ENCODE measurements around the gene HYCC2.
"Not testable (repeated sequence)": the region's sequence is repeated elsewhere in the genome, so short reads cannot be mapped to it uniquely, and the experiment has no call there.

Gene HYCC2

DNA sequence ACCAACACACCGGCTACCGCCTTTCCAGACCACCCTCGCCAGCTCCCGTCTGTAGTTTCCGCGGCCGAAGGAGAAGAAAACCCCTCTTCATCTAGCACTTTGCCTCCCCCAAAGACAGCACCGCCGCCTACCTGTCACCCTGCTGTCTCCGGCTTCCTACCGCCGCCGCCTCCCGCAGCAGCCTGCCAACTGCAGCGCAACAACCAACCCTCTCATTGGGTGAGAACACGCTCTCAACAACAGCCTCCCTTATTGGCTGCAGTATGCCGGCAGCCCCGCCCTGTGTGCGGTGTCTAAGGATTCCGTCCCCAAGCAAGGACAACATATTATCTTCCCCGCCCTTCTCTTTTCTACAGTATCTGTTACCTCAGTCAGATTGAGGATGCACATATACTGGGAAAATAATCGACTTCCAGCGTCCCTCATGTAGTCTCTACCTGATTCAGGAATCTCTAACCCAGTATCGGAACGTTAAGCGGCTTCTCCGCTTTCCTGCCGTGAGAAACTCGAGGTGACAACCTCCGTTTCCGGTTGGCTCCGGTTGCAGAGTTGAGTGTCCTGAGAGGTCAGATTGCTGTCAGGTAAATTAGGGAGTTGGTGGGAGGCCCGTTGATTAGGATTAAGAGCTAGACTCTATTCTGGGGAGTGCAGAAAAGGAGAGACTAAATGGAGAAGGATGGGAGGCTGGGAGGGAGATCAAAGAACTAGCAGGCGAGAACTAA is at the start of gene HYCC2, which contains the start of gene NDUFB3:
HYCC2 (minus strand) TSS at position 193 of the 722 bp plus-strand sequence. CDS start 47,662 bp downstream, outside the sequence.
NDUFB3 (plus strand) TSS at position 523 of the 722 bp plus-strand sequence. CDS start 6,882 bp downstream, outside the sequence.
- DNase-seq = peak; percentile 92

DNA sequence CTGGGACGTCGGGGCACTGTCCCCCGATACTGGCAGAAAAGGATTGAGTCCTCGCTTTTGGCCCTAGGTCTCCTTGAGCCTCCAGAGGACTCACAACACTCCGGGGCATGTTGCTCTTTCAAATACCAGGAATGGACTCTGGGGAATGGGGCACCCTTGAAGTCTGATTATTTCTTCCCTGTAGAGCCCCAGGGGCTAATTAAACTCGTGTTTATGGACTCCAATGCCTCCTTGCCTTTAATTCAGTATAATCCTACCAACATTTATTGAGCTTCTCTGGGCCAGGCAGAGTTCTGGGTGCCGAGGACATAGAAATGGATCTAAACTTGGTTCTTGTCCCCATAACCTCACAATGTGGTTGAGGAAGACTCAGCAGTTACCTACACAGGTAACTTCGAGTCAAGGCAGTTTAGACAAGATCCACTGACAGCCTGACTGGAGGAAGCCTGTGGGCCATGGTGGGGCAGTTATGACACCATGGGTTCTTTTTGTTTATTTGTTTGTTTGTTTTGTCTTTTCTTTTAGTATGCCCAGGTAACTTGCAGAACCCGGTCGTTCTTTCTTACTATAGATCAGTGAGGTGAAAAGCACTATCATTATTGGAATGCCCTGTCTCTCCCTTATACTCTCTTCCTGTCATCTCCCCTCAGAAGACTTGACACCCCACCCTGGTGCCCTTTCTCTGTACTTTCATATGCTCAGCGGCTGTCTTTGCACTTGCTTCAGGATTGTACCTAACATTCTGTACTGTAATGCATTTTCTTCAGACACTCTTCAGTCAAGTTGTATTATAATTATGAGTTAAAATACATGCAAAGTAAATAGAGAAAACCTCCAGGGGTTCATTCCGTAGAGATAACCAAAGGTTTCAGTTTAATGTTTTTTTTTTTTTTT is 47.7 kb upstream of the HYCC2 start:
- DNase-seq = peak; percentile 48

DNA sequence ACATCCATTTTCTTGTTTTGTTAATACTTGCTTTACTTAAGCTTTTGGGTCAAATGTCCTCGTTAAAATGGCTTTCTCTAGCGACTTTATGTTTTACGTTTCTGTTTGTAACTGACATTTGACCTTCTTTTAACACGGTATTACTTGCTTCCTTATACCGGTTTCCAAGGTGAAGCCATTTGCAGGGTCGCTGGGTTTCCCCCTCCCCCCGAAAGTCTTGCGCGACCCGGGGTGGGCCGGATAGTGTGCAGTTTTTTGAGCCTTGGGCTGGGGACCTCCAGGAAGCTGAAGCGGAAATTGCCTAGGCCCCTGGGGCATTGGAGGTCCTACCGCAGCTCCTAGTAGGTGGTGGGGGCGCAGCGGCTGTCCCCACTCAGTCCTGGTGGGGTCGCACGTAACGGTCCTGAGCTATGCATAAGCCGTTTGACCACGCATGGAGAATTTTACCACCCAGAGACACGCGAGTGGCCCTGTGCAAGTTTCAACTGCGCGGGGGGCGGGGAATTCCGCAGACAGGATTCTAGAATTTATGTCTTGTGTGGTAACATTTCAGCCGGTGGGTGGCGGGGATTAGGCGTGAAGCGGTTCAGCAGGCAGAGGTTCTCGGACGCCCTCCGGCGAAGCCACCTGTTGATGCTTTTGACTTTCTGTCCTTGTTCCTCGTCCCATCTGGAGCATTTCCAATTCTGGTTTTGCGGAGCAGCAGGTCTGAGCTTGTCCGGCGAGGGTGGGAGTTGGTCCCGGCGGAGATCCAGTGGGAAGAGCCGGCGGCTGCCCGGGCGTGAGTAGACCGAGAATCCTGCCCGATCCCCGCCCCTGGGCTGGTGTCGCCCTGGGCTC is 46.9 kb upstream of the HYCC2 start:
- DNase-seq = peak; percentile 84

DNA sequence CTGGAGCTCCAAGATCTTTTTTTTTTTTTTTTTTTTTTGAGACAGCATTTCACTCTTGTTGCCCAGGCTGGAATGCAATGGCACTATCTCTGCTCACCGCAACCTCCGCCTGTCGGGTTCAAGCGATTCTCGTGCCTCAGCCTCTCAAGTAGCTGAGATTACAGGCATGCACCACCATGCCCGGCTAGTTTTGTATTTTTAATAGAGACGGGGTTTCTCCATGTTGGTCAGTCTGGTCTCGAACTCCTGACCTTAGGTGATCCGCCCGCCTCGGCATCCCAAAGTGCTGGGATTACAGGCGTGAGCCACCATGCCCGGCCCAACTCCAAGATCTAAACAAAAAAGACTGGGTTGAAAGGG is 46.2 kb upstream of the HYCC2 start:
- not testable (repeated sequence) for DNase-seq

DNA sequence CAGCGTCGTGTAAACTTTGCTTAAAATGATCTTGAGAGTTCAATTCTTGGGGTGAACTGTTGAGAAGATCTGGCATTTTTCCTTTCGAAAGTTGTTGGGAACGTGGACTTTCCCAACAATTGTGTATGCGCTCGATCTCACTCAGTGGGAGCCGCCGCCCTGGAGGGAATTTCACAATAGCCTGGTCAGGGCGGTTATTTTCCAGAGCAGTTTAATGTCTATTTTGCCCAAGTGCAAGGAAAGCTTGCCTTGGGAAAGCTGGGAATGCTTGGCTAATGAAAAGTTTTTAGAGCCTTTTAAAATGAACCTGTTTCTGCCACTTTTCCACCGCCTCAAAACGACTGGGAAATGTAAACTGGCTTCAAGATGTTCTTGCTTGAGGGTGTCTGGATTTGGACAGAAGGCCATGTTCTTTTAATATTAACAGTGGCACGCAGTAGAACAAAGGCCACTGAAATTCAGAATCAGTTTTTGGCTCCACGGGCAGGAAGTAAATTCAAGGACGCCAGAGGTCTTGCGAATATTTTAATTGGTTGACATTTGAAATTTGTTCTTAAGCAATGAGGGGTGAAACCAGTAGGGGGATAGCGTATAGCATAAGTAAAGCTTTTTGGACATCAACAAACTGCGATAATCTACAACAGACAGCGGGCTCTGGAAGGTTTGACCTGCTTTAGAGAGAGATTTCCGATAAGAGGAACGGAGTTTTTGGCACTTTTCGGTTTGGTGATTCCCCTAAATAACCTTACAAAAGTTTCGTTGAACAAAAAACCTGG is 45.7 kb upstream of the HYCC2 start:
- DNase-seq = peak; percentile 90

DNA sequence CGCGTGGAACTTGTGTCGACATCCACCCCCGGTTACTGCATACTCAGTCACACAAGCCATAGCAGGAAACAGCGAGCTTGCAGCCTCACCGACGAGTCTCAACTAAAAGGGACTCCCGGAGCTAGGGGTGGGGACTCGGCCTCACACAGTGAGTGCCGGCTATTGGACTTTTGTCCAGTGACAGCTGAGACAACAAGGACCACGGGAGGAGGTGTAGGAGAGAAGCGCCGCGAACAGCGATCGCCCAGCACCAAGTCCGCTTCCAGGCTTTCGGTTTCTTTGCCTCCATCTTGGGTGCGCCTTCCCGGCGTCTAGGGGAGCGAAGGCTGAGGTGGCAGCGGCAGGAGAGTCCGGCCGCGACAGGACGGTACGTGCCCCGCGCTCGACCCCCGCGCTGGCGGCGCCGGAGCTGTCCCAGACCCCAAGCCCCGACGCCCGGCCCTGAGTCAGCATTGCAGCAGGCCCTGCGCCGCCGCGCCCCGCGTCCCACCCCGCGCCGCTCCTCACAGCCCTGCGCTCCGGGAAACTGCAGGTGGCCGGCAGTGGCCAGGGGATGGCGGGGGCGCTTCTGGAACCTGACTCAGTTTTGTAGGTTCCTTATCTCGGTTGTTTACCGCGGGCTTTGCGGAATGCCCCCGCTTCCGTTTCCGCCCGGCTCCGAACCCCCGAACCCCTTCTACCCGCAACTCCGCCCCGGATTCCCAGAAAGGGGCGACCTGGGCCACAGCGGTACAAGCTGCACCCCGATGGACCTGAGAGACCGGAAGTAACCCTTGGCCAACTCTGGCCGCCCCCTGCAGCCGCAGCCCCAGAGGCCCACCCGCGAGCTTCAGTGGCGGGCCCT is 44.9 kb upstream of the HYCC2 start, which contains the start of gene CFLAR:
CFLAR (plus strand) TSS at position 50 of the 844 bp plus-strand sequence. CDS start 13,702 bp downstream, outside the sequence.
- peak; percentile 70 for DNase-seq

DNA sequence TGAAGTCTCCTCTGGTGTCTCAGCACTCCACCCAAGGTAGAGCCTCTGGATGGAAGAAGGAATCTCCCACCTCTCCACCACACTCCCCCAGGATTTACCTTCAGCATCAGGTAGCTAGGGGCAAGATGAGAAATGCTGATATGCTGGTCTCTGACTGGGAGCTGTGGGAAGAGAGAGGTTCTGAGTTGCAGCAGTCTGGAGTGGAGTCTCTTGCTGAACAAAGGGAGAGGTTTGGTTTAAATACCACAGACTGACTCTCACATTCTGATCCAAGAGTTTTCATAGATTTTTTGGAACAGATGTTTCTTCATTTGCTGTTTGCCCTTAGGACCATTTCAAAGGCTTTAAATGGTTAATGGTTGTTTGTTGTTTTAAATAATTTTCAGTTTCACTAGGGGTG is 43.4 kb upstream of the HYCC2 start:
- DNase-seq = no peak

DNA sequence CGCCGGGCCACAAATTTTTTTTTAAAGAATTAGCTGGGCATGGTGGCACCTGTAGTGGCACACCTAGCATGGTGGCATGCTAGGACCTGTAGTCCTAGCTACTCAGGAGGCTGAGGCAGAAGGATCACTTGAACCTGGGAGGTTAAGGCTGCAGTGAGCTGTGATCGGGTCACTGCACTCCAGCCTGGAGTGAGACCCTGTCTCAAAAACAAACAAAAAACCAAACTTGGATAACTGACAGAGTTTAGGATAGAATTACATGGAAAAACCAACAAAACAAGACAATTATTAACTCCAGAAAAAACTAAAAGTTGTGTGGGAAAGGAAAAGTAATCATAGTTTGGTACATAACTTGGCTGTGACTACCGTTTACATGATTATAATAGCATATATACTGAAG is 42.9 kb upstream of the HYCC2 start:
- DNase-seq = no peak

DNA sequence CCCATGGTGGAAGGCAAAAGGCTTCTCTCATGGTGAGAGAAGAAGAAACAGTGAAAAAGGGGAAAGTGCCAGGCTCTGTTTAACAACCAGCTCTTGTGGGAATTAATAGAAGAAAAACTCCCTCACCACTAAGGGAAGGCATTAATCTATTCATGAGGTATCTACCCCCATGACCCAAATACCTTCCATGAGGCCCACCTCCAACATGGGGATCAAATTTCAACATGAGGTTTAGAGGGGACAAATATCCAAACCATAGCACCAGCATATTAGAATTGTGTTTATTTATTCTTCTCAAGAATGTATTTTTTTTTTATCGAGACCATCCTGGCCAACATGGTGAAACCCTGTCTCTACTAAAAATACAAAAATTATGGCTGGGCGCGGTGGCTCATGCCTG is 39.6 kb upstream of the HYCC2 start:
- no peak for DNase-seq

DNA sequence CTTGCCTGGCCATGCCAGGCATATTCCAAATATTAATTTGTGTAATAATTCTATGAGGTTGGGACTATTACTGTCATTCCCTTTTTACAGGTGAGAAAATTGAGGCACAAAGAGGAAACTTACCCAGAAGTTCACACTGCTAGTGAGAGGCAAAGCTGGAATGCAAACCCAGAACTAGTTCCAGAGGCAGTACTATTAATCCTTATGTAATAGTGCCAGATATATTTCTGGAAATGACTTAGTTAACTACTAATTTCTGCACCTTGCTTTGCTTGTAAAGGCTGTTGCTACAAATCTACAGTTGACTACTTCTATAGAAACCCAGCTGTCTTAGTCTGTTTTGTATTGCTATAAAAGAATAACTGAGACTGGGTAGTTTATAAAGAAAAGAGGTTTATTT is 39.1 kb upstream of the HYCC2 start:
- DNase-seq = no peak

DNA sequence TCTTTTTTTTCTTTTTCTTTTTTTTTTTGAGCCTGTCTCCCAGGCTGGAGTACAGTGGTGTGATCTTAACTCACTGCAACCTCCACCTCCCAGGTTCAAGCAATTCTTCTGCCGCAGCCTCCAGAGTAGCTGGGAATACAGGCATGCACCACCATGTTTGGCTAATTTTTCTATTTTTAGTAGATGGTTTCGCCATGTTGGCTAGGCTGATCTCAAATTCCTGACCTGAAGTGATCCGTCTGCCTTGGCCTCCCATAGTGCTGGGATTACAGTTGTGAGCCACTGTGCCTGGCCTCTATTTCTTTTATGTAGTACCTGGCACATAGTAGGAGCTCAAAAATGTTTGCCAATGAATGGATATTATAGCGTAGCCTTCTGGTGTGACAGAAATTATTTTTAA is 37.7 kb upstream of the HYCC2 start:
- no peak for DNase-seq

DNA sequence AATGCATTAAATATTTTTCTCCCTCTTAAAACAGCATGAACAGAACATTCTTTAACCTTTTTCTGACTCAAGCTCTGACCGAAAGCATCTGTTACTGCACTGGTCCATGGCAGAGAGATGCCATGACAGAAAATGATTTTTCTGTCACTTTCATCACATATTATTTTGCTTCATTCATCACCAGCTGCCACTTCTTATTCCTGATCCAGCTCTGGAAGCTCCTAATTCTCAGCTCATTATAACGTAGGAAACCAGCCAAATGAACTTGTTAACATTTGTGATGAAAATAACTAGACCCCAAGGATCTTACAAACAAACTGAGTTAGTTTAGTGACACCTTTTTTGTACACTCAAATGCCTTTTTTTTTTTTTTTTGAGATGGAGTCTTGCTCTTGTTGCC is 36.9 kb upstream of the HYCC2 start:
- DNase-seq = no peak

DNA sequence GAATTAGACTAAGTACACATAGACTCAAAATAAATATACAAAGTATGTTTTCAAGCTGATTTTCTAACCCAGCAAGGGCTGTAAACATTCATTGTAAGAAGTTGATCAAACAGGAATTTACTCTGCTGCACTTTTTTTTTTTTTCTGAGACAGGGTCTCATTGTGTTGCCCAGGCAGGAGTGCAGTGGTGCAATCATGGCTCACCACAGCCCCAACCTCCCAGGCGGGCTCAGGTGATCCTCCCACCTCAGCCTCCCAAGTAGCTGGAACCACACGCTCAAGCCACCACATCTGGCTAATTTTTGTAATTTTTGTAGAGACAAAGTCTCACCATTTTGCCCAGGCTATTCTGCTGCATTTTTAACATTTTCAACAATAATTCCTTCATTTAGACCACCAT is 36.2 kb upstream of the HYCC2 start:
- no peak for DNase-seq

DNA sequence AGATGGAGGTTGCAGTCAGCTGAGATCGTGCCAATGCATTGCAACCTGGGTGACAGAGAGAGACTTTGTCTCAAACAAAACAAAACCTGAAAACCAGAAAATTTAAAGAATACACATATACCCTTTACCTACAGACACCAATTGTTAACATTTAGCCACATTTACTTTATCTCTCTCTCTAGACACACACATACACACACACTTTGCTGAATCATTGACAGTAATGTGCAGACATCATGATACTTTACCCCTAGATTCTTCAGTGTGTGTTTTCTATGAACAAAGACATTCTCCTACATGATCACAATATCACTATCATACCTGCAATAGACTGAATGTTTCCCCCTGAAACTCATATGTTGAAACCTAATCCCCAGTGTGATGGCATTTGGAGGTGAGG is 34.3 kb upstream of the HYCC2 start:
- no peak for DNase-seq

DNA sequence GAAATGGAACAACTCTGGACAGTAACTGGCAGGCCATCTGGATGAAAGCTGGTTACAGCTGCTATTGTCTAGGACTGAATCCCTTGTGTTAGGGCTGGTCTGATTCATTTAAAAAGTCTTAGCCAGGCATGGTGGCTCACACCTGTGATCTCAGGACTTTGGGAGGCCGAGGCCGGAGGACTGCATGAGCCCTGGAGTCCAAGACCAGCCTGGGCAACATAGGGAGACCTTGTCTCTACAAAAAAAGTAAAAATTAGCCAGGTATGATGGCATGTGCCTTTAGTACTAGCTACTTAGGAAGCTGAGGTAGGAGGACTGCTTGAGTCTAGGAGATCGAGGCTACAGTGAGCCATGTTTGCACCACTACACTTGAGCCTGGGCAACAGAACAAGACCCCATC is 29.0 kb upstream of the HYCC2 start:
- DNase-seq = no peak

DNA sequence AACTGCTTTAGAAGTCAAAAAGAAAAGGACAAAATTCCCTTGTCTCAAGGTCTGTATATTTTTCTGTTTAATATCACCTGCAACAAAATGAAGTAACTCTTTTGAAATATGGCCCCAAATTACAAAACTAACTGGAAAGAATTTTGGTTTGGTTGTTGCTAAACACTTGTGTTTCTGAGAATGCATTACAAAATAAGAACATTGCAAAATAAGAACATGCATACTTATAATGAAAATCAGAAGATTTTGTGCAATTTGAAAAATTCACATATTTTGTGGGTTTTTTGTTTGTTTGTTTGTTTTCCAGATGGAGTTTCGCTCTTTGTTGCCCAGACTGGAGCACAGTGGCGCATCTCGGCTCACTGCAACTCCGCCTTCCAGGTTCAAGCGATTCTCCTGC is 22.1 kb upstream of the HYCC2 start:
- DNase-seq = no peak

DNA sequence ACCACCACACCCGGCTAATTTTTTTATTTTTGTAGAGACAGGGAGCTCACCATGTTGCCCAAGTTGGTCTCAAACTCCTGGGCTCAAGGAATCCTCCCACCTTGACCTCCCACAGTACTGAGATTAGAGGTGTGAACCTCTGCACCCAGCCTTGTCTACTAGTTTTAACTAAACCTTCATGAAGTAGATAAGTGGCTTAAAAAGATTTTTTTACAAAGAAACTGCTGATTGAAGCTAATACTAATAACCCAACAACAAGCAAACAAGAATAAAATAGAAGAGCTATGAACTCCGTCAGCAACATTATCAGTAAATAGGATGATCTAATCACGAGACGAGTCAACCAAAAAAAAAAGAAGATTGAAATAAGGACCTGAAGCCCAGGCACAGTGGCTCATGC is 19.1 kb upstream of the HYCC2 start:
- DNase-seq = no peak

DNA sequence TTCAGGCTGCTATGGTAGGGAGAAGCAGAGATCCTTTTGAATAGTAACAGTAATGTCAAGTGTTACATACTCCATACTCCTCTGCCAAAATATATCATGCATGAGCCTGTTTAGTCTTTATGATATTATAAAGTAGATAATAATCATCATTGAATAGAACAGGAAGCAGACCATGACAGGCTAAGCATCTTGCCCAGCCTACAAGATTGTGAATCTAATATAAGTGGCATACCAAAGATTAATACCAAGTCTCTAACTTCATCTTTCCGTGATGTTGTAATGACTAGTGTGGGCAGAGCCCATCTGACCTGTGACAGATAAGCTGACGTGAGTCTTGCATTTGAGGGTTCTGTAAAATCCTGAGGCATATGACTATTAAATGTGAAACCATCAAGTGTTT is 13.4 kb upstream of the HYCC2 start:
- no peak for DNase-seq

DNA sequence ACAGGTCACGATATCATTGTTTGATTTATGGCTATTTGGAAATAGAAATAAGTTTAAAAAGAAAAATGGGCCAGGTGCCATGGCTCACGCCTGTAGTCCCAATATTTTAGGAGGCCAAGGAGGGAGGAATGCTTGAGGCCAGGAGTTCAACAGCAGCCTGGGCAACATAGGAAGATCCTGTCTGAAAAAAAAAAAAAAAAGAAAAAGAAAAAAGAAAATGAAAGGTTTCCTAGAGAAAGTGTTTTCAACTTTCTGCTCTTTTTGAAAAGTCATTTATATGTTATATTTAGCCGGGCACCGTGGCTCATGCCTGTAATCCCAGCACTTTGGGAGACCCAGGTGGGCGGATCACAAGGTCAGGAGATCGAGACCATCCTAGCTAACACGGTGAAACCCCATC is 3.5 kb upstream of the HYCC2 start:
- no peak for DNase-seq

DNA sequence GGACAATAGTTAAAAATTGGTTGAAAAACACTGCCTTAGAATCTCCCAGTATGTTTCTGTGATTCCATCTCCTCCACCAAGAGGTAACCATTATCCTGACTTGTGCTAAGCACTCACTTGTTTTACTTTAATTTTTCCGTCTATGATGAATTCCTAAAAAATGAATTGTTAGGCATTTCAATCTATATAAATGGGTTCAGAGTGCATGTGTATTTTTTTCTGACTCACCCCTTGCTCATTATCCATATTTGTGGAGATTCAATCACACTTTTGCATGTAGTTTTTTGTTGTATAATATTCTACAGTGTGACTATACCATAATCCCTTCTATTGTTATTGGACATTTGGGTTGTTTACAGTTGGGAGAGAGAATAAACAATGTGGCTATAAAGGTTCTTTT is 1.6 kb upstream of the HYCC2 start:
- DNase-seq = no peak

DNA sequence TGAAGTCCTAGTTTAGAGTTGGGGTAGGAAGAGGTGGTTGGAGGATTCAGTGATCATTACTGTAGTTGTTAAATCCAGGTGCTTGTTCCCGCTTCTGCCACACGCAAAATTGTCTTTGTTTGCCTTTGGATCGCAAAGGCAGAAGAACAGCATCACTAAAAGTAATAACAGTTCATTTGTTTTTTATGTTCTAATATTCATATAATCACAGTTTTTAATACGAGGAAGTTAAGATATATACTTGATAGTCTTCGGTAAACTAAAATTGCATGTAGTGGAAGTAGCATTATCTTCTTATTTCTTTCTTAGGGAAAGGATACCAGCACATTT is 695 bp upstream of the HYCC2 start:
- DNase-seq = no peak
